NCI-H2029 (cell line): ENCODE results near the gene GSTT2.
"Not testable (repeated sequence)": the region's sequence is repeated elsewhere in the genome, so short reads cannot be mapped to it uniquely, and the experiment has no call there.

ENCODE experiments used
- DNase-seq: peaks from one replicate; lab custom pipeline; 2025; lab: John Stamatoyannopoulos, UW

The GSTT2 gene

GRCh38 chr22:23974345-23974744 lies 5.6 kb upstream of the GSTT2 start, which contains the start of gene DDT:
Gene DDT, minus strand, starts transcription at chr22:23974441. Its CDS starts 27 bp downstream, at chr22:23974414.
- DNase-seq = not testable (repeated sequence)

GRCh38 chr22:23974836-23975352 lies 5.0 kb upstream of the GSTT2 start:
- not testable (repeated sequence) for DNase-seq

GRCh38 chr22:23977304-23977703 lies 2.6 kb upstream of the GSTT2 start:
- not testable (repeated sequence) for DNase-seq

DNA sequence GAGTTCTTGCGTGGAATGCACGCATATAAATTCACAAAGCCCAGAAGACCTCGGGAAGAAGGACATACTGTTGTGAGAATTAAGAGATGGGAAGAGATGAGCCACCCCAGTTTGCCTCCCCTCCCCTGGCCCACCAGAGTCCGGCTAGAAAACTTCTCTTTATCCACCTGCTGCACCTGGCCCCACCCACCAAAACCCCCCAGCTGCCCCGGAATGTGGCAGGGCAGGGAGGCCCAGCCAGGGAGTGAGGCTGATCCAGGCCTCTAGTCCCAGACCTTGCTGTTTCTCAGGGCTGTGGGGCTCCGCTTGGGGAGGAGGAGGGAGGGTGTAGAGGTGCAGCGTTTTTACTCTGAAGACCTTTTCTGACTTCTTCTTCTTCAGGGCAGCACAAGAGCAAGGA lies 633 bp downstream of the GSTT2 start:
- DNase-seq = not testable (repeated sequence)

- DNase-seq = peak; percentile 4
These were observed 4.5 kb downstream of the GSTT2 start for GRCh38 chr22:23984430-23984829.

DNA sequence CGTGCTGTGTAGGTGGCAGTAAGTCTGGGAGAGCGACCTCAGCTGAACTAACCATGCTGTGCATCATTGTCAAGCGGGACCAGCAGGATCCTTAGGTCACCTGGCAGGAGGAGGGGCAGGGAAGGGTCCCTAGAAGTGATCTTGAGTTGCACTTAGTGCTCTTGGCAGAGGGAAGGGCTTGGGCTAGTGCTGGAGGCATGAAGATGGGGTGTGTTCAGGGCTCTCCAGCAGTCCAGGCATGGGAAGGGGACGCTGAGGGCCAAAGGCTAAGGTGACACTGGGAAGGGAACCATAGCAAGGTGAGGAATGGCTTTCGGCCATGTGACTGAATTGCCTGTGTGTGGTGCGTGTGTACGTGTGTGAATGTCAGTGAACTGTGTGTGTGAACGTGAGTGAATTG lies 6.2 kb downstream of the GSTT2 start:
- not testable (repeated sequence) for DNase-seq

GRCh38 chr22:23986538-23987178 lies 6.7 kb downstream of the GSTT2 start:
- DNase-seq = not testable (repeated sequence)

DNA sequence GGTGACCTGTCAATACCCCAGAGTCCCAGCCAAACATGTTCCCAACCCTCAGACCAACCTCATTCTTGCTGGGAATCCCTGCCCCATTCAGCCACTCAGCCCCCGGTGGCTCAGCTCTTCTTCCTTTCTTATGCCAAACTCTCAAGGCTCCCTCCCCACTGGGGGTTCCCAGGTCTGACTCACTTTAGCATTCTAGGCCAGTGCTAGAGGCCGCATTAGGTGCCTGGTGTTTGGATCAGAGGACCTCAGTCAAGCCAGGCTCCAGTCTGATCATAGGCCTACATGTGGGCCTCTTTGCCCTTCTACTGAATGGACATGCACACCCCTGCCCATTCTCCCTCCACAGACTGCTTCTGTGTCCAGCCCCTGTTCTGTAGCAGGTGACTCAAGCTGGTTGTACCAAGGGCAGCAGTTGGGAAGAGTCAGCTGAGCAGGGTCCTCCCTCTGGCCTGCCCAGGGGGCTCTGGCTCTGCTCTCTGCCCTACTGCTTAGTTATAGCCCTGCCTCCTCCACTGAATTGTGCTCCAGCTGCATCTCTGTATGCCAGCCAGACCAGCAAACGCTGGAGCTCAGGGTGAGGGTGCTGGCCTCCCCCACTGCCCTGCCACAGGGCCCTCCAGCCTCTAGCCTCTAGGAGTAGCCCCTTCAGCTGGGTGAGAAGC lies 9.8 kb downstream of the GSTT2 start:
- DNase-seq = not testable (repeated sequence)

DNA sequence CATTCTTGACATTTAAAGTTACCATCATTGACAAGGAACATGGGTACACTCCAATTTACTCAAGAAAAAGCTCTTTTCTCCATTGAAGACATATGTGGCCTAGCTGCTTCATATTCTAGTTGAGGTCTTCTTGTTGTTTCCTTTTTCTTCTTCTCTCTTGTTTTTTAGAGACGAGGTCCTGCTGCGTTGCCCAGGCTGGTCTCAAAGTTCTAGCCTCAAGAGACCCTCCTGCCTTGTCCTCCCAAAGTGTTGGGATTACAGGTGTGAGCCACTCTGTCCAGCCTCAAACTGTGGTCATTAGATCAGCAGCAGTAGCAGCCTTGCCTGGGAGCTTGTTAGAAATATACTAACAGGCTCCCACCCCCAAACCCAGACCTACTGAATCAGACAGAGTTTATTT lies 13.1 kb downstream of the GSTT2 start:
- not testable (repeated sequence) for DNase-seq

GRCh38 chr22:23993581-23994177 lies 13.7 kb downstream of the GSTT2 start:
- peak; percentile 12 for DNase-seq

- no peak for DNase-seq
These were observed 17.2 kb downstream of the GSTT2 start for GRCh38 chr22:23997092-23997491.

DNA sequence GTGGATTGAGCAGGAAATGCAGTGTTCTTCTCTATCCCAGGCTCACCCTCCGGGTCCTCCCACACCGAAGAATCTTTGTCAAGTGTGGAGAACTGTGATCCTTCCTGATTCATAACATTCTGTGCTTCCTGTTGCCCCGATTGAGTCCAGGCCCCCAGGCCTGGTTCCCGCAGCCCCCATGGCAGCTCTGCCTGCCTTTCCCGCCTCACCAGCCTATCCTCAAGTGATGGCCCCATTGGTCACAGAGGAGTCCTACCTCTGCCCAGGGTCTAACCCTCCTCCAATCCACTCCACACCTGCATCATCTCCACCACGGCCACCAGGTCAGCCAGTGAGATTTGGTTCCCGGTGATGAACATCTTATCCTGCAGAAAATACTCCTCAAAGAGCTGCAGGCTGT lies 19.8 kb downstream of the GSTT2 start:
- DNase-seq = not testable (repeated sequence)

DNA sequence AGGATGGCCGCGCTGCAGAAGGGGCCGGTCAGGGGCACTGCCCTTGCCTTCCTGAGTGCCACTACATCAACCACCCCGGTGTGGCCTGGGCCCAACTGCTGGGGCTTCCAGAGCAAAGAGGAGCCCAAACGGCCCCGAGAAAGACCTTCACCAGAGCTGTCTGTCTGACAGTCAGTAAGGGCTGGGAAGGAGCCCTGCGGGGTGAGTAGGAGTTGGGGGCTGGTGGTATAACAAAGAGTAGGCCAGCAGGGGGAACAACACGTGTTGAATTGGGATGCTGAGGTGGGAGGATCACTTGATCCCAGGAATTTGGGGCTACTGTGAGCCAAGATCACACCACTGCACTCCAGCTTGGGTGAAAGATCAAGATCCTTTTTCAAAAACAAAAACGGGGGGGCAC lies 21.4 kb downstream of the GSTT2 start:
- no peak for DNase-seq

DNA sequence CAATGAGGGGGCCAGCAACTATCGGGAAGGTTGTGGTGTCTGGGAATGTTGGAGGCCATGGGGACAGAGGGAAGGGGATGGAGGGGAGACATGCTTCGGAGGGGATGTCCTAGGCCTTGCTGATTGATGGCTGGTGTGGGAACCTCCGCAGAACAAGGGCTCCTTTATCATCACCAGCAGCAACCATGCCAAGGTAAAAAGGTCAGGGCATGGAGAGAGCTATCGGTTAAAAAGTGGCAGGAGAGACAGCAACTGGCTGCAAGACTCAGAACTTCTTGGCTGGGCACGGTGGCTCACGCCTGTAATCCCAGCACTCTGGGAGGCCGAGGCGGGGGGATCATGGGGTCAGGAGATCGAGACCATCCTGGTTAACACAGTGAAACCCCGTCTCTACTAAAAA lies 22.3 kb downstream of the GSTT2 start:
- DNase-seq = no peak

- no peak for DNase-seq
These were observed 22.9 kb downstream of the GSTT2 start for GRCh38 chr22:24002851-24003250.

DNA sequence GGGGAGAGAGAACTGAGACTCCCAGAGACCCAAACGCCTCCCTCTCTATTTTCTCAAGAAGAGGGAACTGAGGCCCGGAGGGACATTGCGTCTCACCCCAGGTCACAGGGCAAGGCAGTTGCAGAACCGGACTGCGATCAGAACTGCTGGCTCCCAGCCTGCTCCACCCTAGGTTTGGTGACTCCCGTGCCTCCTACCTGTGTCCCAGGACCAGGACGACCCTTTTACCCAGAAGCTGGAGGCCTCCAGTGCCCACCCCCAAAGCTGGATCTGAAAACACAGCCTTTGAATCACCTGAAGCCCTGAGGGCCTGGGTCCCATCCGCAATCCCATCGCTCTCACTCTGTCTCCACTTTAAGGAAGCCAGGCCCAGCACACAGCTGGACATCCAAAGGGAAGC lies 24.0 kb downstream of the GSTT2 start:
- DNase-seq = no peak

DNA sequence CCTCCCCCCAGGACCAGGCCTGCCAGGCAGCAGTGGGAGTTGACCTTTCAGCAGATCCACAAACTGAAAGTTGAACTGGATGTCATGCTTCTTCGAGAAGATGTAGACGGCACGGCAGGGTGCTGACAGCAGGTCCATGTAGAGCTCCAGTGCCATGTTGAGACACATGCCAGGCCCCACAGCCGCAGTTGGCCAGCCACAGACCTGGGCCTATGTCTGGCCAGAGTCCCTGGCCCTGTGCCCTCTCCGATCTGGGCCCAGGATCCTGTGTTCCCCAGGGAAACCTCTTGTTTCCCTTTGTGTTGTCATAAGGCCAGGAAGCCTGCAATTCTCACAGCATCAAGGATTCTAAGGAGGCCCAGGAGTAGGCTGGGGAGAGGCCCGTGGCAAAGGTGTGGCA lies 25.3 kb downstream of the GSTT2 start, which contains the start of gene GSTT4:
Gene GSTT4 (minus strand): TSS at position 253 of the 400 bp plus-strand sequence. CDS start 97 bp downstream, at position 156.
- no peak for DNase-seq

GRCh38 chr22:24006207-24006913 lies 26.4 kb downstream of the GSTT2 start:
- no peak for DNase-seq

DNA sequence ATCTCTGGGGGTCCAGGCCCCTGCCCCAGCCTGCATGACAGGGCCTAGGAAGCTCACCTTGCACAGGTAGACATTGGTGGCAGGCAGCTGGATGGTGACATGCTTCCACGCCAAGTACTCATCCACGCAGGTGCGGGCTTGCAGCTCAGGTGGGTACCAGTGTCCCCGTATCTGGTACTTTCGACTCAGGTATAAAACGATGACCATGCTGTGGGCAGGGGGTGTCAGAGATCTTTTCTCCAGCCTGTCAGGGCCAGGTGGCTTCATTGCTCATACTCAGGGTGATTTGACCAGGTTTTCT lies 26.9 kb downstream of the GSTT2 start:
- no peak for DNase-seq

GRCh38 chr22:24007253-24008021 lies 27.5 kb downstream of the GSTT2 start:
- DNase-seq = no peak

DNA sequence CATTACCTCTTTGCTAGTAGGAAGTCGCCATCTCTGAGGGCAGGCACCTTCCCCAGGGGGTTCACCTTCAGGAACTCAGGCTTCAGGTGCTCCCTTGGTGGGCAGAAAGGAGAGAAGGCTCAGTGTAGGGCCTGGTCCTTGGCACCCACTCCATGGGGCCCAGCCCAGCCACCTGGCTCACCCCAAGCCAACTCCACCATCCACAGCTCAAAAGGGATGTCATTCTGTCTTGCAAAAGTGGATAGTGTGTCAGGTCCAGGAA lies 28.0 kb downstream of the GSTT2 start:
- no peak for DNase-seq
